ENCODE measurements around the gene TSPAN12. TPM values are rescaled to one million over a fixed set of nuclear protein-coding genes. Genes with fewer than 3 reads are reported as not detected.

Gene TSPAN12
- total RNA-seq, 4 donors from 2014 or later = 6.5 to 17.7 (median 10.1) TPM

GRCh38 chr7:120876922-120877321 lies 19.0 kb upstream of the TSPAN12 start:
- TF ChIP-seq EP300 (IDR thresholded peaks at IDR 0.05) (no peak), POLR2AphosphoS5 (IDR thresholded peaks at IDR 0.05) (no peak), CTCF (IDR thresholded peaks at IDR 0.05) (no peak), POLR2A (IDR thresholded peaks at IDR 0.05; ENCODE audit: low read depth) (no peak)
- H3K36me3 ChIP-seq = no peaks in the 10 kb centered on the region
- DNase-seq (ENCODE audit: extremely low spot score) = no peak
- H3K27ac ChIP-seq (replicated peaks in 1 of 4) = no peak overlapping the region
- 78% methylated on average over 2 of the region's 2 CpGs for WGBS
- H3K4me1 ChIP-seq = no peaks in the 10 kb centered on the region
- no peak overlapping the region for H3K4me3 ChIP-seq
- no peaks in the 10 kb centered on the region for H3K9me3 ChIP-seq
- no peaks in the 10 kb centered on the region for H3K27me3 ChIP-seq
- intact Hi-C loops (cut with DNase I) = no loop called here

- 79% methylated on average over 3 of the region's 3 CpGs for WGBS
These were observed 16.8 kb upstream of the TSPAN12 start for GRCh38 chr7:120874722-120875121.

DNA sequence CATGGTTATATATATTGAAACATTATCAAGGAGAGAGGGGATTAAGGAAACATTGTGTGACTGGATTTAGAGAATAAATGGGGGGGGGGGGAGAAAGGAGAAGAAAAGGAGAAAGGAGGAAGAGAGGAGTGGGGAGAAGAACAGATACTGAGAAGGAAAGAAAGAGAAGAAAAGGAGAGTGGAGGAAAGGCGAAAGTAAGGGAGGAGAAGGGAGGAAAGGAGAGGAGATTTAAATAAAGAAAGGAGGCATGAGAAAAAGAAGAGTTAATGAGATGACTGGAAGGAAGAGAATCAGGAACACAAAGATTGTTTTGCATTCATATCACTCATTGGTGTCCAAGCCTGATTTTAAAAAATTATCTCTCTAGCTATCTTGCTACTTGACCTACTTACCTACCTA lies 16.1 kb upstream of the TSPAN12 start:
- H3K4me3 ChIP-seq = no peak overlapping the region
- TF ChIP-seq CTCF (IDR thresholded peaks at IDR 0.05) = no peak
- no peak for TF ChIP-seq EP300 (IDR thresholded peaks at IDR 0.05)
- no peak for TF ChIP-seq POLR2AphosphoS5 (IDR thresholded peaks at IDR 0.05)
- no peak for TF ChIP-seq POLR2A (IDR thresholded peaks at IDR 0.05; ENCODE audit: low read depth)
- H3K27me3 ChIP-seq = no peaks in the 10 kb centered on the region
- no peaks in the 10 kb centered on the region for H3K4me1 ChIP-seq
- intact Hi-C loops (cut with DNase I) = no loop called here
- H3K27ac ChIP-seq (replicated peaks in 1 of 4) = no peak overlapping the region
- H3K36me3 ChIP-seq = no peaks in the 10 kb centered on the region
- WGBS = 93% methylated on average over 1 of the region's 1 CpG
- H3K9me3 ChIP-seq = no peaks in the 10 kb centered on the region
- DNase-seq (ENCODE audit: extremely low spot score) = no peak

More at GRCh38 chr7:120874722-120875121, 16.8 kb upstream of the TSPAN12 start:
- no peaks in the 10 kb centered on the region for H3K4me1 ChIP-seq
- DNase-seq (ENCODE audit: extremely low spot score) = no peak
- no peaks in the 10 kb centered on the region for H3K9me3 ChIP-seq
- no peaks in the 10 kb centered on the region for H3K27me3 ChIP-seq
- H3K27ac ChIP-seq (replicated peaks in 1 of 4) = no peak overlapping the region
- no peak overlapping the region for H3K4me3 ChIP-seq
- intact Hi-C loops (cut with DNase I) = no loop called here
- no peak for TF ChIP-seq EP300 (IDR thresholded peaks at IDR 0.05)
- no peaks in the 10 kb centered on the region for H3K36me3 ChIP-seq

DNA sequence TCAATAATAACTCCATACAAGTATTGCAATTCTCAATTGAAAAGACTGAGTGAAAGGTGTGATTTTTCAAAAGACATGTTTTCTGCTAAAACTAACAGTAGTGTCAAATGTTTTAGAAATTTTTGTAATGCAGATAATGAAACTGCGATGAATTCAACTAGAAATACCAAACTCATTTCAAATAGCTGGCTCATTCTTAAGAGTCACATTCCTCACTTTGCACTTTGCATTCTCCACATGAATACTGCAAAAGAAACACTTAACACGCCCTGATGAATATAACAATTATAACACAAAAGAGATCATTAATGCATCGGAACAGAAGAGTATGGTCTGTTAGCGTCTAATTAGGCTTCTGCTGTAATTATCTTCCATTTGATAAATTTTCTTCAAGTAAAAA lies 15.5 kb upstream of the TSPAN12 start:
- 76% methylated on average over 4 of the region's 4 CpGs for WGBS
- Histone ChIP-seq H3K27me3 (no peaks in the 10 kb centered on the region), H3K4me3 (no peak overlapping the region), H3K9me3 (no peaks in the 10 kb centered on the region), H3K4me1 (no peaks in the 10 kb centered on the region), H3K36me3 (no peaks in the 10 kb centered on the region), H3K27ac (replicated peaks in 1 of 4) (no peak overlapping the region)
- TF ChIP-seq CTCF (IDR thresholded peaks at IDR 0.05) (no peak), POLR2A (IDR thresholded peaks at IDR 0.05; ENCODE audit: low read depth) (no peak), POLR2AphosphoS5 (IDR thresholded peaks at IDR 0.05) (no peak), EP300 (IDR thresholded peaks at IDR 0.05) (no peak)
- intact Hi-C loops (cut with DNase I) = no loop called here
- DNase-seq (ENCODE audit: extremely low spot score) = no peak

DNA sequence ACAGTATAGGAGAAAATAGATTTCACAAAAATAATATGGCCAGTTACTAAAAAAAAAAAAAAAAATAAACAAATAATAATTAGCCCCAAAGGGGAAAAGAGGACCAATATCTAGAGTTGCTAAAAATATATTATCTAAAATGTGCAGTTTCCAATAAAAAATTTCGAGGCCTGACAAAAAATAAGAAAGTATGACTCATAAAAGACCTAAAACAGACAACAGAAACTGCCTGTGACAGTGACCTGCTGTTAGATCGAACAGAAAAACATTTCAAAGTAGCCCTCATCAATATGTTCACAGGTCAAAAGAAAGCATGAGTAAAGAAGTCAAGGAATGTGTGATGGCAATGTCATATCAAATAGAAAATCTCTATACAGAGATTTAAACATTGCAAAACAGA lies 11.8 kb upstream of the TSPAN12 start:
- no peak overlapping the region for H3K4me3 ChIP-seq
- H3K4me1 ChIP-seq = peaks cover 0 to 4% (median 0%) of the 10 kb centered on the region in 4 donors
- H3K9me3 ChIP-seq = no peaks in the 10 kb centered on the region
- intact Hi-C loops (cut with DNase I) = no loop called here
- H3K27ac ChIP-seq (replicated peaks in 1 of 4) = no peak overlapping the region
- TF ChIP-seq POLR2AphosphoS5 (IDR thresholded peaks at IDR 0.05) = no peak
- no peak for TF ChIP-seq EP300 (IDR thresholded peaks at IDR 0.05)
- TF ChIP-seq CTCF (IDR thresholded peaks at IDR 0.05) = no peak
- no peak for TF ChIP-seq POLR2A (IDR thresholded peaks at IDR 0.05; ENCODE audit: low read depth)
- WGBS = 60% methylated on average over 2 of the region's 2 CpGs
- no peaks in the 10 kb centered on the region for H3K36me3 ChIP-seq
- no peaks in the 10 kb centered on the region for H3K27me3 ChIP-seq
- no peak for DNase-seq (ENCODE audit: extremely low spot score)
